AG10803 (cell line): Measurements from ENCODE around the gene TSPYL6.

ENCODE experiments used
- DNase-seq: peaks from one replicate; pipeline ENCODE4 v3.0.0; 2010; ENCODE audit warnings: low read depth
- H3K4me3 ChIP-seq: 2 replicates; pipeline ENCODE4 v1.5.1; 2011; ENCODE audit warnings: mild to moderate bottlenecking, low read length, control low read depth
- TF ChIP-seq, protein P1 (sequence below): conservative IDR thresholded peaks from 2 replicates; pipeline ENCODE4 v1.5.1; 2011; ENCODE audit warnings: mild to moderate bottlenecking, low read length, control low read depth, inconsistent platforms

TSPYL6 gene

GRCh38 chr2:54239427-54239826 lies 16.6 kb downstream of the TSPYL6 start:
- no peak overlapping the region for H3K4me3 ChIP-seq
- peak; percentile 80 for DNase-seq
- TF ChIP-seq, protein P1, sequence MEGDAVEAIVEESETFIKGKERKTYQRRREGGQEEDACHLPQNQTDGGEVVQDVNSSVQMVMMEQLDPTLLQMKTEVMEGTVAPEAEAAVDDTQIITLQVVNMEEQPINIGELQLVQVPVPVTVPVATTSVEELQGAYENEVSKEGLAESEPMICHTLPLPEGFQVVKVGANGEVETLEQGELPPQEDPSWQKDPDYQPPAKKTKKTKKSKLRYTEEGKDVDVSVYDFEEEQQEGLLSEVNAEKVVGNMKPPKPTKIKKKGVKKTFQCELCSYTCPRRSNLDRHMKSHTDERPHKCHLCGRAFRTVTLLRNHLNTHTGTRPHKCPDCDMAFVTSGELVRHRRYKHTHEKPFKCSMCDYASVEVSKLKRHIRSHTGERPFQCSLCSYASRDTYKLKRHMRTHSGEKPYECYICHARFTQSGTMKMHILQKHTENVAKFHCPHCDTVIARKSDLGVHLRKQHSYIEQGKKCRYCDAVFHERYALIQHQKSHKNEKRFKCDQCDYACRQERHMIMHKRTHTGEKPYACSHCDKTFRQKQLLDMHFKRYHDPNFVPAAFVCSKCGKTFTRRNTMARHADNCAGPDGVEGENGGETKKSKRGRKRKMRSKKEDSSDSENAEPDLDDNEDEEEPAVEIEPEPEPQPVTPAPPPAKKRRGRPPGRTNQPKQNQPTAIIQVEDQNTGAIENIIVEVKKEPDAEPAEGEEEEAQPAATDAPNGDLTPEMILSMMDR = no peak

DNA sequence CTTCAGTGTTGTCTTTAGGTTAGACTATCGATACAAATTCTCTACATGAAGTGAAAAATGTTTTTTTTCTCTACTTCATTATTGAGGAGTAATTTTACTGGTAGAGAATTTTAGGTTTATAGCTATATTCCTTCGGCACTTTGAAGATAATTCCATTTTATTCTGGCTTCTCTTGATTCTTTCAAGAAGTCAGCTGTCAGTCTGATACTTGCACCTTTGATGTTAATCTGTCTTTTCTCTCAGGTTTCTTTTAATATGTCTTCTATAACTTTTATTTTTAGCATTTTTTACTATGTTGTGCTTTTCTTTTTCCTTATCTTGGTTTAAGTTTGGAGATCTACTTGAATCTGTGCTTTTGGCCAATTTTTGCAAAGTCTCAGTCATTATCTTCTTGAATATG lies 18.6 kb downstream of the TSPYL6 start:
- DNase-seq = no peak
- TF ChIP-seq, protein P1 = no peak

DNA sequence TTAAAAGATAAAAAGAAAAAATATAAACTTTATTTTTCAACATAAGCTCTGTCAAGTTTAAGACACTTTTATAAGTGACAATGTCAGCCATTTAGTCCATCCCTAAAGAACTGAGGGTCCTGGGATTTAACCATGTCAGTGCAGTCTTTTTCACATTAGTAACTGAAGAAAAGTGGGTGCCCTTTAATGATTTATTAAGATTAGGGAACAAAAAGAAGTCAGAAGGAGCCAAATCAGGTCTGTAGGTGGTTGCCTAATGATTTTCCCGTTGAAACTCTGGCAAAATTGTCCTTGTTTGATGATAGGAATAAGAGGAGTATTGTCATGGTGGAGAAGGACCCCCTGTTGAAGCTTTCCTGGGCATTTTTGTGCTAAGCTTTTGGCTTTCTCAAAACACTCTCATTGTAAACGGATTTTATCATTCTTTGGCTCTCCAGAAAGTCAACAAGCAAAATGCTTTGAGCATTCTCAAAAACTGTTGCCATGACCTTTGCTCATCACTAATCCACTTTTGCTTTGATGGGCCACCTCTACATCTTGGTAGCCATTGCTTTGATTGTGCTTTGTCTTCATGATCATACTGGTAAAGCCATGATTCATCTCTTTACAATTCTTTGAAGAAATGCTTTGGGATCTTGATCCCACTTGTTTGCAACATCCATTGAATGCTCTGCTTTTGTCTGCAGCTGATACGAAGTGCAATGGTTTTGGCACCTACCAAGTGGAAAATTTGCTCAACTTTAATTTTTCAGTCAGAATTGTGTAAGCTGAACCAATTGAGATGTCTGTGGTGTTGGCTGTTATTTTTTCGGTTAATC lies 22.0 kb downstream of the TSPYL6 start:
- no peak overlapping the region for H3K4me3 ChIP-seq
- DNase-seq = no peak
- TF ChIP-seq, protein P1 = no peak

More for the DNA sequence above, 18.6 kb downstream of the TSPYL6 start:
- H3K4me3 ChIP-seq = no peak overlapping the region

DNA sequence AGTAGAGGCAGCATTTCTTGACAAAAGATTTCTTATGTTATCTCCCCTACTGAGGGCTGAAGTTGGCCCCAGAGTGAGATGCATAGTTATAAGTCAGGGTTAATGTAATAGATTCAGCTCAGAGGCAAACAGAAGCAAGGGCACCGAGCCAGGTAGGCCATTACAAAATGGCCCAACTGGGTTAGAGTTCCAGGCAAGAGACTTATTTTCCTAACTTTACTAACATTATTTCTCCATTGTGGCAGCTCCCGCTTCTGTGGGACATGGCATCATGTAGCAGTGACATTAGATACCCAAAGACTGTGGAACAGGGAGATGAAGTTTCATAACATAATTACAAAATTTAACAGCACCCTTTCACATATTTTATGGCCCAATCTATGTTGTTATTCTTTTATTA lies 27.1 kb downstream of the TSPYL6 start:
- TF ChIP-seq, protein P1 = no peak
- DNase-seq = no peak
- H3K4me3 ChIP-seq = no peak overlapping the region

DNA sequence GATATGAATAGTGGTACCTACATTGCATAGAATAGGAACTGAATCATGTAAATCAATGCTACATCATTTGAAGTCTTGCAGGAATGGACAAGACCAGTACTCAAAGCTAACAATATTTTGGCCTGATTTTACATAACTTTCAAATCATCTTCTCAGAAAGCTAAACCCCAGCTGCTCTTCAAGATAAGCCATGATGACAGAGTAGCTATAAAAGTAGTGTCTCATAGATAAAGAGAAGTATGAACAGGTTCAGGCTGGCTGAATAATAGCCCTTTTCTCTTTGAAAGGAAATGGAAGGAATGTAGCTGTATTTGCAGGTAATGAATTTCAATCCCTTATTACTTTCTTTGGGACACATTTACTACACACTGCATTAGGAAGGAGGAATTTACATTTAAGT lies 28.2 kb downstream of the TSPYL6 start:
- DNase-seq = no peak
- TF ChIP-seq, protein P1 = no peak
- no peak overlapping the region for H3K4me3 ChIP-seq

GRCh38 chr2:54226260-54226659 lies 29.8 kb downstream of the TSPYL6 start:
- TF ChIP-seq, protein P1 = no peak
- no peak overlapping the region for H3K4me3 ChIP-seq
- DNase-seq = no peak

DNA sequence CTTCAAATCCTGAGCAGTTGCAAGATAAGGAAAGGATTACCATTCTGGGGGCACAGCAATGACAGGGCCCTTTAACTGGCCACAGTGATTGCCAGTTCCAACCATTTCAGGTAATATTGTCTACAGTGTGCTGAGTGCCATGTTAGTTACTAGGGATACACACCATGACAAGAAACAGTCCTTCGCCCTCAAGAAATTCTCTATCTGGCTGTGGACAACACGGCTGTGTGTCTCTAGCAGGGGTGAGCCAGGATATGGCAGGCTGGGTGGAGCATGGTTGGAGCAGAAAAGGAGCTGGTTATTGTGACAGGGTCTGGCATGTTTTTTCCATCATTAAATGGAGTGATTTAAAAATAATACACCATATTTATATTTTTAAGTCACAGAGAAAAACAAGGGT lies 31.0 kb downstream of the TSPYL6 start:
- DNase-seq = no peak
- H3K4me3 ChIP-seq = no peak overlapping the region
- TF ChIP-seq, protein P1 = no peak
